HL-60 (cell line): Measurements from ENCODE around the gene MLLT10.

ENCODE experiments used
- CTCF ChIP-seq: IDR thresholded peaks from one replicate; pipeline ENCODE4 v1.5.1; 2011; ENCODE audit warnings: low read length, control low read depth, inconsistent platforms; ENCODE audit not compliant: insufficient read depth
- POLR2AphosphoS5 ChIP-seq: IDR thresholded peaks from 2 replicates; pipeline ENCODE4 v1.6.1; 2012; ENCODE audit warnings: low read depth
- REST ChIP-seq: IDR thresholded peaks from 2 replicates; pipeline ENCODE4 v1.6.1; 2012; ENCODE audit warnings: low read depth; ENCODE audit not compliant: insufficient replicate concordance

GRCh38 chr10:21521751-21522533 is 12.1 kb upstream of the MLLT10 start:
- TF ChIP-seq POLR2AphosphoS5, result no peak
- no peak for TF ChIP-seq CTCF
- no peak for TF ChIP-seq REST
